ENCODE measurements around the gene RBM20. TPM values are rescaled to one million over a fixed set of nuclear protein-coding genes. Genes with fewer than 3 reads are reported as not detected.

Gene RBM20
- total and polyA plus RNA-seq, 2 of the 4 experiments (the other 2 are of a cell fraction): under 0.01 to 0.15 TPM

DNA sequence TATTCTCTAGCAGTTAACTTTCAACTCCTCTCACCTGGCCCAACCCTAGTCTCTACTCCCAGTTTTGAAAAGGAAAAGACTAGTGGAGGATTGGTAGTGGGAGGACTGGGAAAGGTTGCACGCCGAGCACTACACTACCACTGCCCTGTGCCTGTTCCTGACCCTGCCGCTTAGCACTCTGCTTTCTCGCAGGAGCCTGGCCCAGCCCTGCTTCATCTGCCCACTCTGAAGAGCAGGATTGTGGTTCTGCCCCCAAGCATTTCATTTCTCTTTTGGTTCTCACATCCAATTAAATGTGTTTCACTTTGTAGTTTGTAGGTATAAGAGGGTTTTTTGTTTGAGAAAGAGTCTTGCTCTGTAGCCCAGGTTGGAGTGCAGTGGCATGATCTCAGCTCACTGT is 31.5 kb upstream of the RBM20 start:
- dilution Hi-C loops (cut with HindIII; ENCODE audit: low sequenced_read_pairs, unreplicated experiment) (no loop called here), intact Hi-C loops (cut with micrococcal nuclease) (loop anchor here (5.0 kb wide), 2 partner anchors 120 to 260 kb away; partner anchors contain the start of gene PDCD4), in situ Hi-C loops (cut with MboI; ENCODE audit: low sequenced_read_pairs) (loop anchor here (5.0 to 10.0 kb wide), 3 partner anchors 60 to 1522 kb away; no protein-coding TSS in a partner anchor)
- Histone ChIP-seq H2BK15ac (ENCODE audit: low read depth, low read length) (no peak overlapping the region), H3K9me1 (ENCODE audit: insufficient read depth, low read length) (no peaks in the 10 kb centered on the region), H2BK20ac (ENCODE audit: low read depth, low read length) (no peak overlapping the region), H3K23ac (ENCODE audit: low read depth, low read length) (no peak overlapping the region), H2AK9ac (replicated peaks; ENCODE audit: low read depth, low read length, poor library complexity) (no peak overlapping the region), H2BK120ac (ENCODE audit: low read depth, low read length) (no peak overlapping the region), H4K91ac (ENCODE audit: insufficient read depth, low read depth, low read length) (no peak overlapping the region), H3K4ac (ENCODE audit: low read depth, low read length) (no peak overlapping the region), H3K4me1 (ENCODE audit: control insufficient read depth, insufficient read depth, low read length) (peaks cover 6% of the 10 kb centered on the region), H3K56ac (ENCODE audit: extremely low read depth, insufficient read depth, low read length) (no peak overlapping the region), H3K79me1 (ENCODE audit: low read depth in 1 of 2, low read length in 2 of 2) (no peaks in the 10 kb centered on the region), H4K20me1 (ENCODE audit: insufficient read depth, low read length) (no peaks in the 10 kb centered on the region), H2AK5ac (ENCODE audit: low read depth, low read length) (no peak overlapping the region), H3K27ac (ENCODE audit: insufficient read depth, low read length) (no peak overlapping the region), H4K5ac (ENCODE audit: low read depth, low read length) (no peak overlapping the region), H3K9me3 (ENCODE audit: control insufficient read depth, insufficient read depth, low read length) (no peaks in the 10 kb centered on the region), H4K8ac (ENCODE audit: low read depth in 2 of 2, low read length in 2 of 2) (no peak overlapping the region), H3K4me2 (ENCODE audit: low read depth, low read length) (no peak overlapping the region), H3K14ac (replicated peaks; ENCODE audit: low read depth, low read length) (no peak overlapping the region), H3K18ac (ENCODE audit: low read depth, low read length) (no peak overlapping the region), H2AFZ (replicated peaks; ENCODE audit: low read length, poor library complexity) (no peak overlapping the region), H2BK5ac (ENCODE audit: low read depth, low read length, poor library complexity, severe bottlenecking) (no peak overlapping the region), H3K4me3 (ENCODE audit: insufficient read depth, low read depth, low read length) (no peak overlapping the region), H3K27me3 (ENCODE audit: control insufficient read depth, insufficient read depth, low read length) (peaks cover 11% of the 10 kb centered on the region), H3K36me3 (ENCODE audit: control insufficient read depth, insufficient read depth, low read length) (no peaks in the 10 kb centered on the region), H3K9ac (ENCODE audit: low read depth, low read length) (no peak overlapping the region)
- ATAC-seq (ENCODE audit: low read depth) (no peak), DNase-seq (no peak)
- BruUV-seq (replicated peaks): no TSS peak
- ChIA-PET CTCF (no interaction called here), POLR2A (ENCODE audit: unreplicated experiment) (no interaction called here)
- TF ChIP-seq BHLHE40 (IDR thresholded peaks at IDR 0.05; ENCODE audit: low read depth, low read length) (no peak), RAD21 (IDR thresholded peaks at IDR 0.05; ENCODE audit: low read length) (no peak), CHD1 (IDR thresholded peaks at IDR 0.05; ENCODE audit: low read depth, low read length) (no peak), RCOR1 (IDR thresholded peaks at IDR 0.05; ENCODE audit: insufficient replicate concordance, low read length) (no peak), NFE2L2 (IDR thresholded peaks at IDR 0.05; ENCODE audit: low read depth, low read length) (no peak), MAZ (IDR thresholded peaks at IDR 0.05; ENCODE audit: borderline replicate concordance, low read depth, low read length) (no peak), MAFK (IDR thresholded peaks at IDR 0.05; ENCODE audit: low read depth, low read length) (no peak), CEBPB (IDR thresholded peaks at IDR 0.05; ENCODE audit: low read depth, low read length) (no peak), POLR2A (IDR thresholded peaks at IDR 0.05; ENCODE audit: low read depth, low read length) (no peak), MXI1 (IDR thresholded peaks at IDR 0.05; ENCODE audit: borderline replicate concordance, low read depth, low read length) (no peak)
- TF ChIP-seq, protein P1, sequence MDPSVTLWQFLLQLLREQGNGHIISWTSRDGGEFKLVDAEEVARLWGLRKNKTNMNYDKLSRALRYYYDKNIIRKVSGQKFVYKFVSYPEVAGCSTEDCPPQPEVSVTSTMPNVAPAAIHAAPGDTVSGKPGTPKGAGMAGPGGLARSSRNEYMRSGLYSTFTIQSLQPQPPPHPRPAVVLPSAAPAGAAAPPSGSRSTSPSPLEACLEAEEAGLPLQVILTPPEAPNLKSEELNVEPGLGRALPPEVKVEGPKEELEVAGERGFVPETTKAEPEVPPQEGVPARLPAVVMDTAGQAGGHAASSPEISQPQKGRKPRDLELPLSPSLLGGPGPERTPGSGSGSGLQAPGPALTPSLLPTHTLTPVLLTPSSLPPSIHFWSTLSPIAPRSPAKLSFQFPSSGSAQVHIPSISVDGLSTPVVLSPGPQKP (IDR thresholded peaks at IDR 0.05; ENCODE audit: borderline replicate concordance, low read depth, low read length): no peak
- TF ChIP-seq, protein P2, sequence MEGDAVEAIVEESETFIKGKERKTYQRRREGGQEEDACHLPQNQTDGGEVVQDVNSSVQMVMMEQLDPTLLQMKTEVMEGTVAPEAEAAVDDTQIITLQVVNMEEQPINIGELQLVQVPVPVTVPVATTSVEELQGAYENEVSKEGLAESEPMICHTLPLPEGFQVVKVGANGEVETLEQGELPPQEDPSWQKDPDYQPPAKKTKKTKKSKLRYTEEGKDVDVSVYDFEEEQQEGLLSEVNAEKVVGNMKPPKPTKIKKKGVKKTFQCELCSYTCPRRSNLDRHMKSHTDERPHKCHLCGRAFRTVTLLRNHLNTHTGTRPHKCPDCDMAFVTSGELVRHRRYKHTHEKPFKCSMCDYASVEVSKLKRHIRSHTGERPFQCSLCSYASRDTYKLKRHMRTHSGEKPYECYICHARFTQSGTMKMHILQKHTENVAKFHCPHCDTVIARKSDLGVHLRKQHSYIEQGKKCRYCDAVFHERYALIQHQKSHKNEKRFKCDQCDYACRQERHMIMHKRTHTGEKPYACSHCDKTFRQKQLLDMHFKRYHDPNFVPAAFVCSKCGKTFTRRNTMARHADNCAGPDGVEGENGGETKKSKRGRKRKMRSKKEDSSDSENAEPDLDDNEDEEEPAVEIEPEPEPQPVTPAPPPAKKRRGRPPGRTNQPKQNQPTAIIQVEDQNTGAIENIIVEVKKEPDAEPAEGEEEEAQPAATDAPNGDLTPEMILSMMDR (conservative IDR thresholded peaks at IDR 0.05; ENCODE audit: low read depth, low read length): no peak
- no CpG with 5 or more reads among the region's 4 CpGs for WGBS, 2 experiments (ENCODE audit: extremely low coverage in 2 of 2, insufficient read length in 1 of 2)
